K562 treated with DMSO at 1 percent for 48 hours (cell line): ENCODE results near the gene FXYD3. TPM values are rescaled to one million over a fixed set of nuclear protein-coding genes. Genes with fewer than 3 reads are reported as not detected.

ENCODE experiments used
- total RNA-seq: library from RNA; unstranded; fragments of 300-600 nt; gene quantifications from 2 replicates; pipeline ENCODE4 v1.2.3, GENCODE V29; 2022; ENCODE audit warnings: low replicate concordance; ENCODE audit errors: extremely low read depth

FXYD3 gene
- total RNA-seq: not detected in 2 replicates

GRCh38 chr19:35115177-35115951 lies at the start of gene FXYD3:
FXYD3 (plus strand) TSS chr19:35115823; CDS start chr19:35119377, 3,554 bp downstream.

GRCh38 chr19:35134601-35135242 lies 19.1 kb downstream of the FXYD3 start, which contains the start of gene LGI4:
LGI4 (minus strand) TSS chr19:35135059; CDS start chr19:35134680, 379 bp downstream.

GRCh38 chr19:35138305-35138892 lies 22.8 kb downstream of the FXYD3 start, which contains the start of gene FXYD1:
FXYD1 (plus strand) TSS chr19:35138824; CDS start chr19:35140080, 1,256 bp downstream.

GRCh38 chr19:35143231-35143715 lies 27.6 kb downstream of the FXYD3 start, which contains the start of gene FXYD7:
FXYD7 (plus strand) TSS chr19:35143255; CDS start chr19:35143334, 79 bp downstream.

GRCh38 chr19:35154525-35155406 lies 39.1 kb downstream of the FXYD3 start, which contains the start of gene FXYD5:
FXYD5 (plus strand) TSS chr19:35154735; CDS start chr19:35155551, 816 bp downstream.

Other genes starting within 250 kb of the FXYD3 start
- gene ZNF30, start 188.9 kb upstream of the FXYD3 start, total RNA-seq: not detected in 2 replicates
- not detected in 2 replicates for gene ZNF792, start 151.6 kb upstream of the FXYD3 start, total RNA-seq
- not detected in 2 replicates for gene GRAMD1A, start 115.5 kb upstream of the FXYD3 start, total RNA-seq
- gene SCN1B, start 85.4 kb upstream of the FXYD3 start, total RNA-seq: not detected in 2 replicates
- gene HPN, start 74.1 kb upstream of the FXYD3 start, total RNA-seq: not detected in 2 replicates
- gene LGI4, start 19.2 kb downstream of the FXYD3 start, total RNA-seq: not detected in 2 replicates
- not detected in 2 replicates for gene FXYD1, start 23.0 kb downstream of the FXYD3 start, total RNA-seq
- not detected in 2 replicates for gene FXYD7, start 27.4 kb downstream of the FXYD3 start, total RNA-seq
- gene FXYD5, start 38.9 kb downstream of the FXYD3 start, total RNA-seq: 359 TPM in 1 of 2 replicates, not detected in the other
- not detected in 2 replicates for gene FAM187B, start 112.9 kb downstream of the FXYD3 start, total RNA-seq
- not detected in 2 replicates for gene LSR, start 133.2 kb downstream of the FXYD3 start, total RNA-seq
- gene USF2, start 153.1 kb downstream of the FXYD3 start, total RNA-seq: not detected in 2 replicates
- not detected in 2 replicates for gene HAMP, start 166.7 kb downstream of the FXYD3 start, total RNA-seq
- gene MAG, start 176.3 kb downstream of the FXYD3 start, total RNA-seq: not detected in 2 replicates
- gene CD22, start 213.4 kb downstream of the FXYD3 start, total RNA-seq: not detected in 2 replicates
- not detected in 2 replicates for gene FFAR1, start 232.1 kb downstream of the FXYD3 start, total RNA-seq
- not detected in 2 replicates for gene FFAR3, start 242.6 kb downstream of the FXYD3 start, total RNA-seq